NCI-H345 treated with DMSO at 0.1 percent for 48 hours (cell line): Measurements from ENCODE around the gene SGF29.
"Not testable (repeated sequence)": the region's sequence is repeated elsewhere in the genome, so short reads cannot be mapped to it uniquely, and the experiment has no call there.

ENCODE experiments used
- DNase-seq: peaks from one replicate; lab custom pipeline; 2025; ENCODE audit not compliant: unreplicated experiment; lab: John Stamatoyannopoulos, UW

Gene SGF29

DNA sequence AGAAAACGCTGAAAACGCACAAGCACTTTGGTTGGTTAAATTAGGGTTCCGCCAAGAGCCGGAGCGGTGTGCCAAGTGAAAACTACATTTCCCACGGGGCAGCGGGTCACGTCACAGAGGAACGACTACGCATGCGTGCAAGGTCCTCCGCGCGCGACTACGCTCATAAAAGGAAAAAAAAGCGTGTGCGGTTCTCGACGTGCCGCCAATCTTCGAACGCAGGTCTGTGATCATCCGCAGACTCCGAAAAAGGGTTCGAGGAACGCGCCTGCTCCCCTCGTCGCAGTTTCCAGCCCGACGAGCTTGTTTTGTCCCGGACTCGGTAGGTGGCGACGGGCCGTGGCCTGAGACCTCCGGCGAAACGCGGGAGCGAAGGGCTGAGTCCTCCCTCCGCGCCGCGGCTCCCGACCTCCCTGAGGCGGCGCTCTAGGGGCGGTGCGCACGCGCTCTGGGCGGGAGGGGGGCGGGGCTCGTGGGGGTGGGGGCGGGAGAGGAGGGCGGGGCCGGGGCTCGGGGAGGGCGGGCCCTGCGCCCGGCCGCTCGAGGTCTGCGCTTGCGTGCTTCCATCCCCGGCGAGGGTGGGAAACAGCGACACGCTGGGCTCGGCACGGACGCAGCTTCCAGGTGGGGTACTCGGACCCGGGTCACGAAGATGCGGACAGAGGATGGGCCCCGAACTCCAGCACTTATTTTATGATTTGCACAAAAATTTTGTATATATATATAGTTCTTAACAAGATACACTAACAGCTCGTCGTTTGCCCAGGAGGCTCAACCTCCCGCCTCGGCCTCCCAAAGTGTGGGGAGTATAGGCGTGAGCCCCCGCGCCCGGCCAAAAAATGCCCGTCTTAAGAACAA, at the start of gene SGF29:
Gene SGF29, plus strand, starts transcription at position 145 of the 858 bp plus-strand sequence. CDS start 27,150 bp downstream, outside the sequence.
- peak; percentile 86 for DNase-seq

DNA sequence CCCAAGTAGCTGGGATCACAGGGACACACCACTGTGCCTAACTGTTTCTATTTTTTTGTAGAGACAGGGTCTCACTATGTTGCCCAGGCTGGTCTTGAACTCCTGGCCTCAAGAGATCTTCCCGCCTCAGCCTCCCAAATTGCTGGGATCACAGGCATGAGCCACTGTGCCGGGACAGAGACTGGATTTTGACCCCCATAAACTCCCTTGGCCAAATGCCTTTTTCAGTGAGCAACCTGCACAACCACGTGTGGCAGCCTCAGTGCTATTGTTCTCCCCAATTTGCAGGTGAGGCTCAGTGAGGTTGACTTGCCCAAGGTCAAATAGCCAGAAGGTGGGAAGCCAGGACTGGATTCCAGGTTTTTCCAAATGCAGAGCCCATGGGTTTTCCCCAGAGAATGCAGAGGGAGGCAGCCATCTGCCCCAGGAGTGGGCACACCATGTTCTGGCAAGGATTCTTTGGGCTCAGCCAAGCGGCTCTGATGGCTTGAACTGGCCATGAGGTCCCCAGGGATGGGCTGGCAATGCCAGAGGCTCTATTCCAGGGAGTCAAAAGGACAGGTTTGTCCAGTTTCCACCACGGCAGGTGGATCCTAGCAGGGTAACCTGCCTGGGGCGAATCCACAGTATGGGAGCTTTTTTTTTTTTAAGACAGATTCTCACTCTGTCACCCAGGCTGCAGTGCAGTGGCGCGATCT, 48.9 kb upstream of the SGF29 start:
- no peak for DNase-seq

- DNase-seq: no peak
Measured at GRCh38 chr16:28505489-28506137, 48.1 kb upstream of the SGF29 start.

DNA sequence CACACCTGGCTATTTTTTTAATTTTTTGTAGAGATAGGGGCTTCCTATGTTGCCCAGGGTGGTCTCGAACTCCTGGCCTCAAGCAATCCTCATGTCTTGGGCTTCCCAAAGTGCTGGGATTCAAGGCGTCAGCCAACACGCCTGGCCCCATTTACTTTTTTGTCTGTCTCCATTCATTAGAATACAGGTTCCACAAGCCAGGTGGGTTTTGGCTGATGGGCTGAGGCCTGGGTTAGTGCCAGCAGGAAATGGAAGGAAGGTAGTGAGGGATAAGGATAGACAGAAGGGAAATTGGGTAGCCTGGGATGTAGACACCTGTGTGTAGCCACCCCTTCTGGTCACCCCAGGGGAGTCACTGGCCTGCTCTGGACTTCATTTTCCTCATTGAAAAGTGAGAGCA, 42.7 kb upstream of the SGF29 start:
- DNase-seq: no peak

DNA sequence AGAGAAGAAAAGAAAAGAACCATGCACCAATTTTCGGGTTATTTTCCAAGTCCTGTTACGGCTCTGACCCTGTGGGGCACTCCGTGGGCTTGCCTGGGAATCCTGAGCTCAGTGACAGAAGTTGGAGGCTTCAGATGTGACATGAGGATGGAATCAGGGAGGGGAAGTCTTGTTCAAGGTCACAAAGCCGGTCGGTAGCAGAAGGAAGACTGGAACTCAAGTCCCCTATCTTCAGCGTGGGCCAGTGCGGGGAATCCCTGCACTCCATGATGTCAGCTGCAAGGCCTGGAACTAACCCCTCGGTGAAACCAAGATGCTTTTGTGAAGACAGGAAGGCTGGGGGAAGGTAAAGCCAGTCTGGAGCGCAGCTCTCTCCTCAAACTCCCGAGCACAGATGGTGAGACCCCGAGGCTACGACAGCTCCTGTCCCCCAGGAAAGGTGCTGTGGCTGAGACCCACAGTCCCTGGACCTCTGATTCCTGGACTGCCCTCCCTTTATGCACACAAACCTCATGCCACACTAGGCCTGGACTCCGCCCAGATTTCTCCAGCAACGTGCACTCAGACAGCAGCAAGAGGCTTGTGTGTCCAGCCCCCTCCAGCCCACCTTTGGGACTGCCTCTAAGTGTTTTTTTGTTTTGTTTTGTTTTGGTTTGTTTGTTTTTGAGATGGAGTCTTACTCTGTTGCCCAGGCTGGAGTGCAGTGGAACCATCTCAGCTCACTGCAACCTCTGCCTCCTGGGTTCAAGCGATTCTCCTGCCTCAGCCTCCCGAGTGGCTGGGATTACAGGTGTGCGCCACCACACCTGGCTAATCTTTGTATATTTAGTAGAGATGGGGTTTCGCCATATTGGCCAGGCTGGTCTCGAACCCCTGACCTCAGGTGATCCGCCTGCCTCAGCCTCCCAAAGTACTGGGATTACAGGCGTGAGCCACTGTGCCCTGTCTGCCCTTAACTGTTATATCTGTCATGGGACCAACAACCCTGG, 41.6 kb upstream of the SGF29 start:
- no peak for DNase-seq

GRCh38 chr16:28513484-28514181, 40.1 kb upstream of the SGF29 start:
- DNase-seq: no peak

DNA sequence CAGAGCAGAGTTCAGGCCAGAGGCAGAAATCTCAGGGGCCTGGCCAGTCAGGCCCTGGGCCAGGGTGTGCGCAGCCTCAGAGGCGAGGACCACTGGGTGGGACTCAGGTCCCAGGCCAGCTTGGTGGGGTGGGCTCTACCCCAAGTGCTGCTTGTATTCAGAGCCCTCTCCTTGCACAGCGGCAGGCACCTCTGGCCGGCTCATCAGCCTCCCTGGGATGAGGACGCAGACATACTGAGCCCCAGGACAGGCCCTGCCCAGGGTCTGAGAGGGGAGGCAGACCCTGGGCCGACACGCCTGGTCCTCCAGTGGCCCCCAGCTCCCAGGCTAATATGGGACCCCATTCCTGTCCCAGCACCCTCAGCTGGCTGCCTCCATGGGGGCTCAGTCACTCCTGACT, 39.5 kb upstream of the SGF29 start:
- DNase-seq: no peak

- DNase-seq: no peak
Measured at GRCh38 chr16:28520672-28521071, 33.0 kb upstream of the SGF29 start.

- no peak for DNase-seq
Measured at GRCh38 chr16:28521436-28521835, 32.3 kb upstream of the SGF29 start.

GRCh38 chr16:28522792-28523191, 30.9 kb upstream of the SGF29 start:
- no peak for DNase-seq

- DNase-seq: no peak
Measured at GRCh38 chr16:28524681-28525171, 29.0 kb upstream of the SGF29 start.

GRCh38 chr16:28526201-28527099, 27.3 kb upstream of the SGF29 start:
- DNase-seq: no peak

DNA sequence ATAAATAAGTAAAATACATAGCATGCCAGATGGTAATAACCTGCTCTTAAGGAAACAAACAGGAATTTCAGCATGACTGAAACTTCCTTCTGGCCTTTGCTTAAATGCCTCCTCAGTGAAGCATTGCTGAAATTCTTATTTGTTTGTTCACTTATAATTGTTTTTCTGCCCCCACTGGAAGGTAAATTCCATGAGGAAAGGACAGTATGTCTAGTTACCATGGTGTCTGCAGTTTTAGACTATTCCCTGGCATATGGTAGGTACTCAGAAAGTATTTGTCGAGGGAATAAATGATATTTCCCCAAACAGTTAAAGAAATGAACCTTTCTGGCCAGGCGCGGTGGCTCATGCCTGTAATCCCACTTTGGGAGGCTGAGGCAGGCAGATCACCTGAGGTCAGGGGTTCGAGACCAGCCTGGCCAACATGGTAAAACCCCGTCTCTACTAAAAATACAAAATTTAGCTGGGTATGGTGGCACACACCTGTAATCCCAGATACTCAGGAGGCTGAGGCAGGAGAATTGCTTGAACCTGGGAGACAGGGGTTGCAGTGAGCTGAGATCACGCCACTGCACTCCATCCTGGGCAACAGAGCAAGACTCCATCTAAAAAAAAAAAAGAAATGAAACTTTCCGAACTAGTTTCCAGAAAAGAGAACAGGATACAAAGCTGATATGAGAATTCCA, 26.5 kb upstream of the SGF29 start:
- not testable (repeated sequence) for DNase-seq

DNA sequence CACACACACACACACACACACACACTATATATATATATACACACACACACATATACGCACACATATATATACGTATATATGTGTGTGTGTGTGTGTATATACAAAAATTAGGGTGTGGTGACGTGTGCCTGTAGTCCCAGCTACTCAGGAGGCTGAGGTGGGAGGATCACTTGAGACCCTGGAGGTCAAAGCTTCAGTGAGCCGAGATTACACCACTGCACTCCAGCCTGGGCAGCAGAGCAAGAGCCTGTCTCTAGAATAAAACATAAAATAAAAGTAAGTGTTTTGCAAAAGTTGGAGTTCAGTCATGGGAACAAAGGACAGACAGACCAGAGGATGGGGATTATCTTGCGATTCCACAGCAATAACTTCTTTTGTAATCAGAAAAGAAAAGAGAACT, 25.7 kb upstream of the SGF29 start:
- DNase-seq: no peak

DNA sequence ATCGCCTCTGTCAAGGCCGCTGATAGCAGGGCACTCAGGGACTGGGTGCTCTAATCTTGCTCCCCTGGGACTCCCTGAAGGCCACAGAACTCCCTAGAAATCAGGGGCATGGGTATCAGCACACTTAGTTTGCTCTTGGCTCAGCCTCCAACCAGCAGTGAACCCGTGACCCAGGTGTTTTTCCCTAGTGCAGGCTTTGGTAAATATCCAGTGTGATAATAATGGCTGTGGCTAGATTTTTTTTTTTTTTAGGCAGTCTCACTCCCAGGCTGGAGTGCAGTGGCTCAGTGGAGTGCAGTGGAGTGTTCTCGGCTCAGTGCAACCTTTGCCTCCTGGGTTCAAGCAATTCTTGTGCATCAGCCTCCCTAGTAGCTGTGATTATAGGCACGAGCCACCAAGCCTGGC, 25.3 kb upstream of the SGF29 start:
- DNase-seq: no peak

DNA sequence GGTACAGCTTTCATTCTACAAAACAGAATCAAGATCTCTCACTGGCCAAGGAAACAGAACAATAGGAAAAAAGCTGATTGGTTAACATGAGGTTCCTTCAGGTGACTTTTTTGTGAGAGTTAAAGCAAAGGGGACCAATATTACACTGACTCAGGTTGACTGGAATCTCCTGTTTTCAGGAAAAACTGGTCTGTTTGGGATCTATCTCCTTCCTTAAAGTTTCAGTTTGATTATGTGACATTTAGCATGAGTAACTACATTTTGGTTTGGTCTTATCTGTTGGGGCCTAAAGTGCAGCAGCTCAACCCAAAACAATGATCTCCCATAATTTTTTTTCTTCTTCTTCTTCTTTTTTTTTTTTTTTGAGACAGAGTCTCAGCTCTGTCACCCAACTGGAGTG, 24.6 kb upstream of the SGF29 start:
- no peak for DNase-seq

DNA sequence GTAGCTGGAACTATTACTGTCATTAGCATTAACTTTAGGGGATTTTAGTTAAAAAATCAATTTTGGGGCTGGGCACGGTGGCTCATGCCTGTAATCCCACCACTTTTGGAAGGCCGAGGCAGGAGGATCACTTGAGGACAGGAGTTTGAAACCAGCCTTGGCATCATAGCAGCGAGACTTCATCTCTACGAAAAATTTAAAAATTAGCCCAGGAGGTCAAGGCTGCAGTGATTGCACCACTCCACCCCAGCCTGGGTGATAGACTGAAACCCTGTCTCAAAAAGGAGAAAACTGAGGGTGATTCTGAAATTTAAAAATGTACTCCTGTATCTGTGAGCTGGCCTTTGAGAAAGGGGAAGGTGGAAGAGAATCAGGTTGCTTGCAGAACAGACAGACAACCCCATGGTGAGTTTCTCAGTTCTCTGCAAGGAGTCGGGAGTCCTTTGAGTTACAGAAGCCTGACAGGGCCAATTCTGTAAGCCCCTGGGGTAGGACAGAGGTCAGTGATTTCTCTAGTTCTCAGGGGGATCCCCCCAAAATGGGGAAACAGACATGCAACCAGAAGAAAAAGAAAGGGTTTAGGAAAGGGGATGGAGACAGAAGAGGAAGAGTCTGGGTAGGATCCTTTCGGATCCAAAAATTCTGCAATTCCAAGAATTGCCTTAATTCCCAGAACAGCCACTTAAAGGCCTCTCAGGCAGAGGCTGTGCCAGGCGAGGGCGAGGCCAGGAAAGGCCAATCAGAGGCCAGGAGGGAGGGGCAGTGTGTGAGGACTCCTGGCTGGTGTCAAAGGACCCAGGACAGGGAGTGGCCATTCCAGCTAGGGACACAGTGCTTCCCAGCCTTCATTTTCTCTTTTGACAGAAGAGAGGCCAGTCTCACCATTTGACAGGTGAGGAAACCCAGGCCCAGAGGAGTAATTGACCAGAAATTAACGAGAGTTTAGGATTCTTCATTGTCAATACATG, 21.7 kb upstream of the SGF29 start:
- DNase-seq: no peak
